Fibroblast of lung (primary cell): Measurements from ENCODE around the gene MPC1L. TPM values are rescaled to one million over a fixed set of nuclear protein-coding genes. Genes with fewer than 3 reads are reported as not detected.

Experiments
- DNase-seq, 2 donors: peaks; one replicate each; pipeline versions ENCODE4 v3.0.0 to v3.0.0-alpha.2; 2010; ENCODE audit warnings: low read depth in 2 of 2
- H2AFZ ChIP-seq: 2 replicates; pipeline ENCODE4 v1.5.1; 2012; ENCODE audit warnings: low read length, control low read depth, inconsistent platforms
- H3K27ac ChIP-seq: 2 replicates; pipeline ENCODE4 v1.5.1; 2011; ENCODE audit warnings: low read length, control low read depth; ENCODE audit not compliant: insufficient read depth
- H3K27me3 ChIP-seq: 2 replicates; pipeline ENCODE4 v1.5.1; 2011; ENCODE audit warnings: mild to moderate bottlenecking, low read length; ENCODE audit not compliant: control insufficient read depth, insufficient read depth
- H3K36me3 ChIP-seq: 2 replicates; pipeline ENCODE4 v1.5.1; 2011; ENCODE audit warnings: low read length; ENCODE audit not compliant: control insufficient read depth, insufficient read depth
- H3K4me1 ChIP-seq: 2 replicates; pipeline ENCODE4 v1.5.1; 2011; ENCODE audit warnings: low read length; ENCODE audit not compliant: control insufficient read depth, insufficient read depth; ENCODE audit errors: extremely low read depth
- H3K4me2 ChIP-seq: 2 replicates; pipeline ENCODE4 v1.5.1; 2011; ENCODE audit warnings: low read length, control low read depth; ENCODE audit not compliant: insufficient read depth; ENCODE audit errors: extremely low read depth
- H3K4me3 ChIP-seq, 4 experiments: fragments of 200-600 bp in 1 of 4; sonication (generic) in 1 of 4; replicated peaks in 1 of 4; 2 replicates each; pipeline ENCODE4 v1.5.1; 2011 to 2016; ENCODE audit warnings: low read length in 4 of 4, low read depth in 3 of 4, mild to moderate bottlenecking in 3 of 4, control low read depth in 2 of 4, inconsistent platforms in 1 of 4, mixed read lengths in 1 of 4; ENCODE audit not compliant: insufficient read depth in 1 of 4; ENCODE audit errors: control extremely low read depth in 1 of 4
- H3K79me2 ChIP-seq: 2 replicates; pipeline ENCODE4 v1.5.1; 2012; ENCODE audit warnings: mild to moderate bottlenecking, low read length, inconsistent platforms; ENCODE audit not compliant: control insufficient read depth, insufficient read depth
- H3K9ac ChIP-seq: 2 replicates; pipeline ENCODE4 v1.5.1; 2011; ENCODE audit warnings: mild to moderate bottlenecking, low read length, control low read depth; ENCODE audit not compliant: insufficient read depth
- H3K9me3 ChIP-seq: 2 replicates; pipeline ENCODE4 v1.5.1; 2012; ENCODE audit warnings: low read depth, low read length; ENCODE audit not compliant: control insufficient read depth, insufficient read depth
- H4K20me1 ChIP-seq: 2 replicates; pipeline ENCODE4 v1.5.1; 2011; ENCODE audit warnings: low read length; ENCODE audit not compliant: control insufficient read depth, insufficient read depth; ENCODE audit errors: extremely low read depth
- CTCF ChIP-seq, 2 donors: IDR thresholded peaks in 1 of 2; conservative IDR thresholded peaks in 1 of 2; 1 replicate in 1 of 2; 2 replicates in 1 of 2; pipeline ENCODE4 v1.5.1; 2011 to 2012; ENCODE audit warnings: low read length in 2 of 2, control low read depth in 1 of 2, inconsistent platforms in 1 of 2, low read depth in 1 of 2, mild to moderate bottlenecking in 1 of 2
- EZH2 ChIP-seq: IDR thresholded peaks from 2 replicates; pipeline ENCODE4 v1.5.1; 2012; ENCODE audit warnings: low read length, control low read depth, mild to moderate bottlenecking; ENCODE audit errors: missing control alignments
- polyA plus RNA-seq, 2 donors: library from polyadenylated mRNA; depleted of rRNA in 1 of 2; stranded (reverse) in 1 of 2; unstranded in 1 of 2; fragments of >200 nt; gene quantifications; 2 replicates each; pipeline ENCODE4 v1.2.1, GENCODE V29; 2011 to 2012; ENCODE audit warnings: missing spikeins in 1 of 2
- total RNA-seq: library from RNA; depleted of rRNA; stranded (reverse); fragments of >200 nt; gene quantifications from 2 replicates; pipeline ENCODE4 v1.2.1, GENCODE V29; 2014

Gene MPC1L
- total and polyA plus RNA-seq, 2 donors (not counting 1 experiment from before 2014, with no cell fraction given) = not detected

GRCh38 chrX:40646489-40647306 is 23.5 kb downstream of the MPC1L start:
- H3K79me2 ChIP-seq = peaks cover 39% of the 10 kb centered on the region

GRCh38 chrX:40647307-40648197 is 24.3 kb downstream of the MPC1L start, which contains the start of gene CXorf38:
CXorf38 (minus strand) TSS chrX:40647561; CDS start chrX:40647520, 41 bp downstream.
- peak within 1 kb of the TSS; percentile 85 for H3K4me2 ChIP-seq
- no peaks in the 10 kb centered on the region for H3K27me3 ChIP-seq
- H3K9ac ChIP-seq = peak within 1 kb of the TSS; percentile 82
- H3K36me3 ChIP-seq = no peaks in the 10 kb centered on the region
- no peaks in the 10 kb centered on the region for H3K4me1 ChIP-seq
- H4K20me1 ChIP-seq = no peaks in the 10 kb centered on the region
- H3K4me3 ChIP-seq = peak within 1 kb of the TSS; percentile 69 to 85 (median 72)
- TF ChIP-seq CTCF (conservative IDR thresholded peaks at IDR 0.05 in 1 of 2, IDR thresholded peaks at IDR 0.05 in 1 of 2; ENCODE audit: low read depth in 1 of 2, low read length in 2 of 2) = no peak
- no peak for TF ChIP-seq EZH2
- H3K27ac ChIP-seq = peak within 1 kb of the TSS; percentile 86
- H3K9me3 ChIP-seq = no peaks in the 10 kb centered on the region
- peak; percentile 81 to 87 for DNase-seq
- H2AFZ ChIP-seq = peak within 1 kb of the TSS; percentile 76
- peaks cover 31% of the 10 kb centered on the region for H3K79me2 ChIP-seq

More at GRCh38 chrX:40646489-40647306, 23.5 kb downstream of the MPC1L start:
- no peaks in the 10 kb centered on the region for H3K4me1 ChIP-seq
- peak overlapping the region; percentile 39 for H2AFZ ChIP-seq
- peak overlapping the region; percentile 84 for H3K4me2 ChIP-seq
- peak; percentile 11 to 27 for DNase-seq
- no peaks in the 10 kb centered on the region for H3K9me3 ChIP-seq
- TF ChIP-seq EZH2 (no peak), CTCF (conservative IDR thresholded peaks at IDR 0.05 in 1 of 2, IDR thresholded peaks at IDR 0.05 in 1 of 2; ENCODE audit: low read depth in 1 of 2, low read length in 2 of 2) (no peak)
- peak overlapping the region; percentile 69 to 85 (median 72) for H3K4me3 ChIP-seq
- no peaks in the 10 kb centered on the region for H4K20me1 ChIP-seq
- H3K36me3 ChIP-seq = no peaks in the 10 kb centered on the region
- no peaks in the 10 kb centered on the region for H3K27me3 ChIP-seq
- H3K9ac ChIP-seq = peak overlapping the region; percentile 82
- peak overlapping the region; percentile 74 for H3K27ac ChIP-seq
